ENCODE measurements around the gene OR56A1. TPM values are rescaled to one million over a fixed set of nuclear protein-coding genes. Genes with fewer than 3 reads are reported as not detected.

The OR56A1 gene
- total RNA-seq, 1 experiment from 2014 or later = not detected

GRCh38 chr11:6006846-6007245, 23.7 kb downstream of the OR56A1 start, which contains the start of gene OR56A4:
Gene OR56A4, minus strand, starts transcription at chr11:6006946. Its CDS starts 3,954 bp downstream, at chr11:6002992.
- intact Hi-C loops (cut with micrococcal nuclease; ENCODE audit: unreplicated experiment) = no loop called here
- Histone ChIP-seq H3K27me3 (ENCODE audit: insufficient read depth, low read depth) (no peaks in the 10 kb centered on the region), H3F3A (ENCODE audit: insufficient read depth, low read depth) (no peaks in the 10 kb centered on the region), H3K36me3 (ENCODE audit: low read depth) (no peaks in the 10 kb centered on the region), H2AFZ (no peak within 1 kb of the TSS), H3K4me2 (no peak within 1 kb of the TSS), H3K9me3 (ENCODE audit: insufficient read depth, low read depth) (no peaks in the 10 kb centered on the region), H3K27ac (no peak within 1 kb of the TSS), H3K79me2 (ENCODE audit: low read depth) (no peaks in the 10 kb centered on the region), H3K9me2 (ENCODE audit: insufficient read depth) (no peaks in the 10 kb centered on the region), H3K4me3 (no peak within 1 kb of the TSS), H3K4me1 (replicated peaks; ENCODE audit: insufficient read depth) (no peaks in the 10 kb centered on the region), H4K20me1 (ENCODE audit: insufficient read depth) (no peaks in the 10 kb centered on the region)
- CTCF ChIA-PET = no interaction called here
- BruUV-seq (replicated peaks) = no TSS peak
- DNase-seq = no peak
- TF ChIP-seq CTCF (conservative IDR thresholded peaks at IDR 0.05) = no peak
- TF ChIP-seq EZH2 (IDR thresholded peaks at IDR 0.05; ENCODE audit: low read depth) = no peak
- POLR2A ChIA-PET (ENCODE audit: unreplicated experiment) = no interaction called here

DNA sequence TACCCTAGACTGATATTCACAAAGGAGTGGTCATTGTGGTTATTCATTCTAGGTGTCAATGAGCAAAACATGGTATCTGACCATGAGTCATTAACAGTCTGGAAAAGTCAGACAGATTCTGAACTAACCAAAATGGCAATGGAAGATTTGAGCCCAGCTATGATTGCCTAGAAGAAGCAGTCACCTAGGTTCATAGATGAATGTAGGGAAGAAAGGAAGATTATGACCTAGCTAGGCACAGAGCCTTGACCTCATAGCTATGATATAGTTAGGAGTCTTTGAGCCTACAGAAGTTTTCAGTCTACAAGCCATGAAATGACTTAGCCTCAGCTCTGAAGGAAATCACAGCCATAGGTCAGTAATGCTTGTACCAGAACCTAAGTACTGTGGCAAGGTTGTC, 24.2 kb downstream of the OR56A1 start:
- Histone ChIP-seq H4K20me1 (ENCODE audit: insufficient read depth) (no peaks in the 10 kb centered on the region), H3K27me3 (ENCODE audit: insufficient read depth, low read depth) (no peaks in the 10 kb centered on the region), H2AFZ (no peak overlapping the region), H3K9me2 (ENCODE audit: insufficient read depth) (no peaks in the 10 kb centered on the region), H3K79me2 (ENCODE audit: low read depth) (no peaks in the 10 kb centered on the region), H3K27ac (no peak overlapping the region), H3K9me3 (ENCODE audit: insufficient read depth, low read depth) (no peaks in the 10 kb centered on the region), H3F3A (ENCODE audit: insufficient read depth, low read depth) (no peaks in the 10 kb centered on the region), H3K4me2 (no peak overlapping the region), H3K4me1 (replicated peaks; ENCODE audit: insufficient read depth) (no peaks in the 10 kb centered on the region), H3K4me3 (no peak overlapping the region), H3K36me3 (ENCODE audit: low read depth) (no peaks in the 10 kb centered on the region)
- intact Hi-C loops (cut with micrococcal nuclease; ENCODE audit: unreplicated experiment) = no loop called here
- TF ChIP-seq CTCF (conservative IDR thresholded peaks at IDR 0.05) = no peak
- TF ChIP-seq EZH2 (IDR thresholded peaks at IDR 0.05; ENCODE audit: low read depth) = no peak
- CTCF ChIA-PET = no interaction called here
- BruUV-seq (replicated peaks) = no TSS peak
- no peak for DNase-seq
- POLR2A ChIA-PET (ENCODE audit: unreplicated experiment) = no interaction called here

DNA sequence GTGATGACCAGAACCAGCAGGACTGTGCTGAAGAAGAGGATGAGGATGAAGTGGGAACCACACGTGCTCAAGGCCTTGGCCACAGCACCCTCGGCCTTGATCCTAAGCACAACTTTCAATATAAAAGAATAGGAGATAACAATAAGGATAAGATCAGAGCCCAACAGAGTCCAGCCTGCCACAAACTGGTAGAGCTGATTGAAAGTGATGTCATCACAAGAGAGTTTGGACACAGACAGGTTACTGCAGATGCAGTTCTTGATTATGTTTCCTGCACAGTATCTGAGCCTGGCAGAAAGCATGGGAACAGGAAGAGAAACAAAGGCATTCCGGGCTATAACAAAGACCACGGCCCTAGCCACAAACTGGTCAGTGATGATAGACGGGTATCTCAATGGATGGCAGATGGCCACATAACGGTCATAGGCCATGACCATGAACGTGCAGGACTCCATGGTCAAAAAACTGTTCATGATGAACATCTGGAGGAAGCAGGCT, 28.3 kb downstream of the OR56A1 start:
- Histone ChIP-seq H3F3A (ENCODE audit: insufficient read depth, low read depth) (no peaks in the 10 kb centered on the region), H3K27ac (no peak overlapping the region), H3K27me3 (ENCODE audit: insufficient read depth, low read depth) (no peaks in the 10 kb centered on the region), H3K9me2 (ENCODE audit: insufficient read depth) (no peaks in the 10 kb centered on the region), H3K9me3 (ENCODE audit: insufficient read depth, low read depth) (no peaks in the 10 kb centered on the region), H3K4me2 (no peak overlapping the region), H2AFZ (no peak overlapping the region), H3K79me2 (ENCODE audit: low read depth) (no peaks in the 10 kb centered on the region), H3K36me3 (ENCODE audit: low read depth) (no peaks in the 10 kb centered on the region), H3K4me1 (replicated peaks; ENCODE audit: insufficient read depth) (no peaks in the 10 kb centered on the region), H3K4me3 (no peak overlapping the region), H4K20me1 (ENCODE audit: insufficient read depth) (no peaks in the 10 kb centered on the region)
- no peak for DNase-seq
- intact Hi-C loops (cut with micrococcal nuclease; ENCODE audit: unreplicated experiment) = no loop called here
- ChIA-PET POLR2A (ENCODE audit: unreplicated experiment) (no interaction called here), CTCF (no interaction called here)
- TF ChIP-seq EZH2 (IDR thresholded peaks at IDR 0.05; ENCODE audit: low read depth) = no peak
- no peak for TF ChIP-seq CTCF (conservative IDR thresholded peaks at IDR 0.05)
- BruUV-seq (replicated peaks) = no TSS peak
